HG02642 (cell line): ENCODE data around the gene CD2AP.

Source experiments
- ATAC-seq: cut with Tn5 transposase; IDR thresholded peaks from one replicate; pipeline ENCODE4 v1.9.1; 2021; ENCODE audit warnings: mild to moderate bottlenecking; ENCODE audit not compliant: unreplicated experiment, poor library complexity

CD2AP gene

DNA sequence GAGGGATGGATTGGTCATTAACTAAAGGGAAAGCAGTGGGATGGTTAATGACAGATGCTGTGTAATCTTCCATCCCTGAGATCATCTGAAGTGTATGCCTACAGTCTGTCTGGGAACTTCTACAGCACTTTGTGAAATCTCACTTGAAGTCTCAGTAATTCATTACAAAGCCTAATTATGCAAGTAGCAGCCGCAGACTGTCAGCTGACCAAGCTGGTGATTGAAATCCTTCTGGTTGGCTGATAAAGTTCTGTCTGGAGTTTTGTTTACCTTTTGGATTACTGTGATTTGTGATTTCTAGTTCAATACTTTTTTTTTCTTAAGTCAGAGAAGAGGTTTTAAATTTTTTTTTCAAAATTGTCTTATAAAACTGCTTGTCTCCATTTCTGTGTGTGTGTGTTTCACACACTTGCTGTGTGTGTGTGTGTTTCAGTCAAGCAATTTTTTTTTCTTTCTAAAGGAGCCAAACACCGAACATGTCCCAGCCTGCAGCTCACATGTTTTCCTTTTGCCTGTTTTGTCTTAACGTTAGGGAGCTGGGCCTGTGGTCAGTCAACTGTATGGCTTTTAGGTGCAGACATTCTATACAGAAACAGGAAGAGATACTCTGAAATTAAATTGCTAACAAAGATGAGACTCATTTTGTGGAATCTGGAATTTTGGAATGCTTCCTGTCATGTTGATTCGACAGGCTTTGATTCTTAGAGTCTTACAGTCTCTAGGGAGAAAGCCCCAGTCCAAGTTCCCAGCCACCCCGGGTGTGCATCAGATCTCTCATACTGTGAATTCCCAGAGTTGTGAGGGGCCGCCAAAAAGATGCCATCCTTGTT is 192.3 kb downstream of the CD2AP start:
- no peak for ATAC-seq

DNA sequence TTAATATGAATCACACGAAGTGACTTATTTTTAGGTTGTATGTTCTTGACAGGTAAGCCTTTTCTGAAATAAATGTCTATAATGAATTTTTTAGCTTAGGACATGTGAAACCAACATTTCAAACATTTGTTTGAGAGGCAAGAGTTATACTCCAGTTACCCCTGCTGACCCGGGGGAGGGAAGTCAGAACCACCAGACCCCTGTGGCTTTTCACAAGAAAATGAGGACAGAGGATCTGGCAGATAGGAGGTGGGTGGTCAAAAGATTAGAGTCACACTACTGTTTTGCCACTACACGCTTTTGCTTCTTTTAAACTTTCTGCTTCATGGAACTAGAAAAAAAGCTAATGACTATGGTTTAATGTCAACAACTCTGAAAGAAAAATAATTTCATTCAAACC is 193.3 kb downstream of the CD2AP start:
- no peak for ATAC-seq

DNA sequence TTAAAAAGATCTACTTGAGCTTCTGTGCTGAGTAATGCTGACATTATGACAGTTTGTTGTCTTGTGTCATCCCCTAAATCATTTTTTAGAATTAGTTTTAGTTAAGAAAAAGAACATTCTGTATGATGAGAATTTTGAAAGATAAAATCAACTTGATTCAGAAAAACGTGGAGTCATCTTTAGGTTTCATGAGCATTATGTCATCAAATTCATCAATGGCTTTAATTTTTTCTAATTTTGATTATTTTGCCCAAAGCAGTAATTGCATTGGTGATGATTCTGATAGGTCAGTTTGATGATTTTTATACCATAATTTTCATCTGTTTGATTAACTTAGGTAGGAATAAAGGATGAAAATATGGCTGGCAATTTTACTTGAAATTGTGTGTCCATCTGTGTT is 194.2 kb downstream of the CD2AP start:
- no peak for ATAC-seq

DNA sequence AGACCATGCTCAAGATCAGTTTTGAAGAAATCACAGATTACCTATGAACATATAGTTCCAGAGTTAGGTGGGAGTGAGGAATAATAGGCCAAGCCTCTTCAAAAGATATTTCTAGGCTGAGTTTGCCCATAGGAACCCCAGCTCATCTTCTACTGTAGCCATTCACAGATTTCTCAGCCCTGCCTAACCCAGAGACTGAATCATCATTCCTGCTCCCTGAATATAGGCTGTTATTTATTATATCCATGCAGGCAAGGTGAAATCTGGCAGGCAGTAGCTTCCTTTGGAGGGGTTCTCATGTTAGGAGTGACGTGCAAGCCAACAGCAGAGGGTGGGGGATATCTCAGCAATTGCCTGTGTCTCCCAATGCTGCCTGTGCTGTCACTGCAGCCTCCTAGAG is 195.2 kb downstream of the CD2AP start:
- ATAC-seq, result no peak

DNA sequence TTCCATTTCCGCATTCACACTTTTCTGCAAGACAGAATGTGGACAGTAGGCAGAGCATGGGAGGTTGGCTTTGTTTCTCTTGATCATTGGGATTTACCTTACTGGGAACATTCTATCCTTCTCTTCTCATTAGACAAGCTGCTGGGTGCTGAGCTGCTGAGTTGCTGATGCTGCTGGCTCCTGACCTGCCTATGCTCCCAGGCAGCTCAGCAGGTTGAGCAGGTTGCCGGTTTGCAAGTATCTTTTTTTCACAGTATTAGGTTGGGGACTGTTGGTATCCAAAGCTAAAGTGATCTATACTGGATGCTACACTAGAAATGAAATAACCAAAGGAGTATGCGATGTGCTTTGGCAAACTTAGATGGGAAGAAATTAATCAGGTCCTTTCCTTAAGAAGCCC is 197.1 kb downstream of the CD2AP start:
- no peak for ATAC-seq
